Neutrophil (primary cell): ENCODE measurements around the gene SYVN1.
A peak's percentile ranks its signal among the peaks of the same experiment; 100 is the strongest.

Experiments
- H3K27ac ChIP-seq: fragments of 200-600 bp; sonication (generic); 2 replicates; pipeline ENCODE4 v1.5.1; 2016; ENCODE audit warnings: mild to moderate bottlenecking, moderate library complexity
- H3K27me3 ChIP-seq: fragments of 200-600 bp; sonication (generic); 2 replicates; pipeline ENCODE4 v1.6.0; 2016; ENCODE audit warnings: mild to moderate bottlenecking
- H3K36me3 ChIP-seq: fragments of 200-600 bp; sonication (generic); 2 replicates; pipeline ENCODE4 v1.5.1; 2017
- H3K4me1 ChIP-seq, 2 experiments: fragments of 200-600 bp in 1 of 2; sonication (generic) in 1 of 2; 1 replicate in 1 of 2; 2 replicates in 1 of 2; pipeline versions ENCODE4 v1.5.1 to v1.6.1; 2013 to 2016; ENCODE audit warnings: low read depth in 1 of 2, low read length in 1 of 2, mild to moderate bottlenecking in 1 of 2, moderate library complexity in 1 of 2; ENCODE audit not compliant: control insufficient read depth in 1 of 2, insufficient read depth in 1 of 2
- H3K4me3 ChIP-seq, 2 experiments: fragments of 200-600 bp in 1 of 2; sonication (generic) in 1 of 2; 1 replicate in 1 of 2; 2 replicates in 1 of 2; pipeline ENCODE4 v1.5.1; 2013 to 2016; ENCODE audit warnings: low read depth in 1 of 2, low read length in 1 of 2, mild to moderate bottlenecking in 1 of 2, moderate library complexity in 1 of 2
- H3K9me3 ChIP-seq: fragments of 200-600 bp; sonication (generic); 2 replicates; pipeline ENCODE4 v1.5.1; 2016
- TF ChIP-seq, protein P1 (sequence below): fragments of 200-600 bp; sonication (generic); IDR thresholded peaks from 2 replicates; pipeline ENCODE4 v1.5.1; 2016; ENCODE audit warnings: antibody characterized with exemption

Gene SYVN1

DNA sequence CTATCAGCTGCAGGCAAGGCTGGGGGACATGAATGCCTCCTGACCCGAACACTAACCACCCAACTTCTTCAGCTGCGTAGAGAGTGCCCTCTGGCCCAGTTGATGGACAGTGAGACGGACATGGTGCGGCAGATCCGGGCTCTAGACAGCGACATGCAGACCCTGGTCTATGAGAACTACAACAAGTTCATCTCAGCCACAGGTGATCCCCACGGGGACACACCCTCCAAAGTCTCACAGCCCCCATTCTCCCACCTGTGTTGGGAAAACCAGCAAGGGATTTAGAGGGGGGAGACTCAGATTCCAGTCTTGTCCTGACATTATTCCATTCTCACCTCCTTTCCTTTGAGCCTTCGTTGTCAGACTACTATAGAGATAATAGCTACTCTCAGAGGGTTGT, 37.4 kb downstream of the SYVN1 start:
- Histone ChIP-seq H3K36me3 (no peaks in the 10 kb centered on the region), H3K27ac (peak overlapping the region; percentile 96)

DNA sequence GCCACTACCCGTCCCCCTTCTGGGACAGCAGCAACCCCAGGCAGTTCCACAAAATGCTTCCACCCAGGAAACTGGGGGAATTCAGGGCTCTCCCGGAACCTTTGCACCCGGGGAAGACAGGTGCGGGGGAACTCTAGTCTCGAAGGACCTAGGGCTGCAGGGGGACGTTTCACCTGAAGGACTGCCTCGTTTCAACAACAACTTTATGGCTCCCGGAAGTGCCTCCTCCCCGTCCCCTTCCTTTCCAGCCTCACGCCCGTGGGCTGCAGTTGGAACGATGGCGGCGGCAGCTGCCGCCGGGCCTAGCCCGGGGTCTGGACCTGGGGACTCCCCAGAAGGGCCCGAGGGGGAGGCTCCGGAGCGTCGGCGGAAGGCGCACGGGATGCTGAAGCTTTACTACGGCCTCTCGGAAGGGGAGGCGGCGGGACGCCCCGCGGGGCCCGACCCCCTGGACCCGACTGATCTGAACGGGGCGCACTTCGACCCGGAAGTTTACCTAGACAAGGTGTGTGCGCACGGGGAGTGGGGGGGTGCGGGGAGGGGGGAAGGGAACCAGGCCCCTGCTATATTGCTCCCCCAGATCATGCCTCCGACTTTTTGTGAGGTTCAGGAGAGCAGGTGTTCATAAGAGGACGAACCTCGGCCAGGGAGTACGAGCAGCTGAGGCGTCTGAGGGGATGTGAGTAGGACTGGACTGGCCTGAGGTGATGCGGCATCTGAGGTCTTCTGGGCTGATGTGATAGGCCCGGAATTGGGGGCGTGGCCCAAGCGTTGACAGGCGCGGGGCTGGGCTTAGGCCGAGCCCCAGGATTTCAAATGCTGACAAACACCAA, 38.1 kb downstream of the SYVN1 start, which contains the start of gene VPS51:
TSS of gene VPS51 (plus strand) at position 241 of the 833 bp plus-strand sequence. CDS start at position 278, 37 bp downstream.
- Histone ChIP-seq H3K9me3 (no peaks in the 10 kb centered on the region), H3K27me3 (no peaks in the 10 kb centered on the region), H3K4me1 (peaks cover 10 to 15% of the 10 kb centered on the region in 2 experiments), H3K27ac (peak within 1 kb of the TSS; percentile 96), H3K4me3 (peak within 1 kb of the TSS; percentile 72 to 89), H3K36me3 (no peaks in the 10 kb centered on the region)
- TF ChIP-seq, protein P1, sequence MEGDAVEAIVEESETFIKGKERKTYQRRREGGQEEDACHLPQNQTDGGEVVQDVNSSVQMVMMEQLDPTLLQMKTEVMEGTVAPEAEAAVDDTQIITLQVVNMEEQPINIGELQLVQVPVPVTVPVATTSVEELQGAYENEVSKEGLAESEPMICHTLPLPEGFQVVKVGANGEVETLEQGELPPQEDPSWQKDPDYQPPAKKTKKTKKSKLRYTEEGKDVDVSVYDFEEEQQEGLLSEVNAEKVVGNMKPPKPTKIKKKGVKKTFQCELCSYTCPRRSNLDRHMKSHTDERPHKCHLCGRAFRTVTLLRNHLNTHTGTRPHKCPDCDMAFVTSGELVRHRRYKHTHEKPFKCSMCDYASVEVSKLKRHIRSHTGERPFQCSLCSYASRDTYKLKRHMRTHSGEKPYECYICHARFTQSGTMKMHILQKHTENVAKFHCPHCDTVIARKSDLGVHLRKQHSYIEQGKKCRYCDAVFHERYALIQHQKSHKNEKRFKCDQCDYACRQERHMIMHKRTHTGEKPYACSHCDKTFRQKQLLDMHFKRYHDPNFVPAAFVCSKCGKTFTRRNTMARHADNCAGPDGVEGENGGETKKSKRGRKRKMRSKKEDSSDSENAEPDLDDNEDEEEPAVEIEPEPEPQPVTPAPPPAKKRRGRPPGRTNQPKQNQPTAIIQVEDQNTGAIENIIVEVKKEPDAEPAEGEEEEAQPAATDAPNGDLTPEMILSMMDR, result no peak

More for the DNA sequence above, 37.4 kb downstream of the SYVN1 start:
- Histone ChIP-seq H3K9me3 (no peaks in the 10 kb centered on the region), H3K27me3 (no peaks in the 10 kb centered on the region), H3K4me1 (peaks cover 10 to 15% of the 10 kb centered on the region in 2 experiments), H3K4me3 (peak overlapping the region; percentile 72 to 89)
- TF ChIP-seq, protein P1, result no peak

DNA sequence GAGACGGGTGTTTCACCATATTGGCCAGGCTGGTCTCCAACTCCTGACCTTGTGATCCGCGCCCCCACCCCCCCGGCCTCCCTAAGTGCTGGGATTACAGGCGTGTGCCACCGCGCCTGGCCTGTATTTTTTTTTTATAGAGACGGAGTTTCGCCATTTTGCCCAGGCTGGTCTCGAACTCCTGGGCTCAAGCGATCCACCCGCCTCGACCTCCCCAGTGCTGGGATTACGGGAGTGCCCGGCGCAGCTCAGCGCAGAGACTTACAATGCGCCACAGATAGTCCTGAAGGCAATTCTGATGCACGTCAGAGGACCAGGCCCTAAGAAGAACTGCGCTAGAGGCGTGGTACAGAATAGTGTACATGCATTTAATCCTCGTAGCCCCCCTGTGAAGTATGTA, 38.9 kb downstream of the SYVN1 start:
- peaks cover 10 to 15% of the 10 kb centered on the region in 2 experiments for H3K4me1 ChIP-seq
- peak overlapping the region; percentile 72 to 89 for H3K4me3 ChIP-seq
- peak overlapping the region; percentile 96 for H3K27ac ChIP-seq
- H3K36me3 ChIP-seq, result no peaks in the 10 kb centered on the region
- H3K9me3 ChIP-seq, result no peaks in the 10 kb centered on the region
- TF ChIP-seq, protein P1, result no peak
- no peaks in the 10 kb centered on the region for H3K27me3 ChIP-seq

DNA sequence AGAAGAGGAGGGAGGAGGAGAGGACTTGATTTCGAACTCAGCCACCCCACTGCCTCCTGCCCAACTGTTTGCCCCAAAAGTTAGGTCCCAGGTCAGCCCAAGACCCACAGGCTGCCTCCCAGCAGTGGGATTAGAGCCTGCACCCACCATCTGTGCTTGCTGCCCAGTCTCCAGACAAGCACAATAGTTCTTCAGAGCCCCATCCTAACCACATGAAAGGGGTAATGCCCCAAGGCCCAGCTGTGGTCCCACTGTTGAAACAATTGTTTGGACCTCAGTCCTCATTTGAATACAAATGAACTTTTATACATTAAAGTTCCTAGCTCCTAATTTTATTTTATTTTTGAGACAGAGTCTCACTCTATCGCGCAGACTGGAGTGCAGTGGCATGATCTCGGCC, 43.7 kb downstream of the SYVN1 start:
- Histone ChIP-seq H3K27me3 (no peaks in the 10 kb centered on the region), H3K4me3 (no peak overlapping the region), H3K4me1 (peaks cover under 1 to 5% of the 10 kb centered on the region in 2 experiments), H3K27ac (no peak overlapping the region), H3K36me3 (peaks cover 44% of the 10 kb centered on the region), H3K9me3 (no peaks in the 10 kb centered on the region)
- TF ChIP-seq, protein P1, result no peak

DNA sequence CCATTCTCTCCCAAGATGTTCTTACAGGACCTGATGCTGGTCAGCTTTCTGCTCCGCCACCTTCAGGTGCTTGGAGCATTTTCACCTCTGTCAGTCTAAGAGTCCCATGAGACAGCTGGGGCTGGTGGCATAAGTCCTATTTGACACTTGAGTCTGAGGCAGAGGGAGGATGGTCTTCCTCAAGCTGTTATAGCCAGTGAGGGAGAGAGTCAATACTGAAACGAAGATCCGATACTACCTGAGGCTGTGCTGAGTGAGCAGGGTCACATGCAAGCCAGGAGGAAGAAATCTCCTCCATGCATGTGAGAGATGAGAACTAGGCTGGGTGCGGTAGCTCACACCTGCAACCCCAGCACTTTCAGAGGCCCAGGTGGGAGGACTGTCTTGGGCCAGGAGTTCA, 44.7 kb downstream of the SYVN1 start:
- no peaks in the 10 kb centered on the region for H3K27me3 ChIP-seq
- peaks cover 51% of the 10 kb centered on the region for H3K36me3 ChIP-seq
- H3K27ac ChIP-seq, result no peak overlapping the region
- TF ChIP-seq, protein P1, result no peak
- H3K9me3 ChIP-seq, result no peaks in the 10 kb centered on the region
- H3K4me1 ChIP-seq, result peaks cover 7 to 11% of the 10 kb centered on the region in 2 experiments
- no peak overlapping the region for H3K4me3 ChIP-seq
